A204.1 (cell line): ENCODE results near the gene PYDC2.
"Not testable (repeated sequence)": the region's sequence is repeated elsewhere in the genome, so short reads cannot be mapped to it uniquely, and the experiment has no call there.

Experiments used
- FAIRE-seq: peaks from 2 replicates; lab custom pipeline; 2012; peaks lifted over from hg19 to GRCh38; lab: Jason Lieb, UNC

Gene PYDC2

DNA sequence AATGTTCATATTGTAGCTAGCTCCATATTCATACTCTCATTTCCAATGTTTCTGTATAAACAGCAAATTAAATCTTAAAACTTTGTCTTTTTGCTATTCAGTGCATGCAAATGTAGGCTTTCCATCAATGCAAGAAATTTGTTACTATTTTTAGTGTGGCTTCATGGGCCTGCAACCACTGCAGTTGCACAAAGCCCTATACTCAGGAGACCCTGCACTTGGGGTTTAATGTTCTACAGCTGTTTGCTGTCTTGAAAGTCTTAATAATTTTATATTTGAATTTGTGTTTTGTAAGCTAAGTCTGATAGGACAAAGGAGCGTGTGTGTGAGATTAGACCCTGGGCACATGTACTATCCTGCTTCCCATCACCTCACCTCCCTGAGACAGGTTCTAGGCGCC is 9.6 kb downstream of the PYDC2 start:
- no peak for FAIRE-seq

DNA sequence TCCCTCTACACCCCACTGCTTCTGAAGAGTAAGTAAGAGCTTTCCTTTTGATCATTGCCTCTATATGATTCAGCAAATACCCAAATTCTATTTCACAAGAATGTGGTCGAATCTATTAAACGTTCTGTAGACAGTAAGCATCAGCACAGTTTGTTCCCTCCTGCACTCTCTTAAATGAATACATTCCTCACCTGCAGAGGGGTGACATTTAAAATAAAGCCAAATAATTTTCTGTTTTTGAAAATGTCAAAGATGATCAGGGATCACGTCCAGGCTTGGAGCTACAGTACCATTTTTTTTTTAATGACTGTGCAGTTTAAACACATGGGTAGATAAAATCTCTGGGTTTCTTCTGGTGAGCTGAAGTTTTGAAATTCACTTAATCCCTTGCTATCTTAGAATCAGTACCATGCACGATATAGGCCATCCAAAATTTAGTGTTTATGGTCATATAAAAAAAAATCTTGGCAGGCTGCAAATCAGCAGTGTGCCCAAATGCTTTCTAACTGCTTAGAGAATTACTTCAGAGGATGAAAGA is 12.8 kb downstream of the PYDC2 start:
- no peak for FAIRE-seq

GRCh38 chr3:191476066-191476772 is 15.3 kb downstream of the PYDC2 start:
- FAIRE-seq, result no peak

- not testable (repeated sequence) for FAIRE-seq
Observed at GRCh38 chr3:191483994-191484393, 23.0 kb downstream of the PYDC2 start.

DNA sequence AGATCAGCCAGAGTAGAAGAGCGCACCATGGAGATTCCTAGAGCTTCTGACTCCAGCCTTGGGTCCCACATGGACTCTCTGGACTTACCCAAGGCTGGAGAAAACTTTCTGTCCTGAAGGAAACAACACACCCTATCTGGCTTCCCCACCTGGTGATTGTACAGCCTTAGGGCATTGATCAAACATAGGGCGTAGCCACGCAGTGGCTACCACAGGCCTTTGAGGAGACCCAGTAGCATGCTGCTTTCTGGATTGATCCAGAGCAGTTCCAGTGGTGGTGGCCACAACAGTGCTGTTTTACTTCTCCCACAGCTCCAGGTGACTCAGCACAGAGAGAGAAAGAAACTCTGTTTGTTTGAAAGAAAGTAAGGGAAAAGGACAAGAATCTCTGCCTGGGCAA is 23.5 kb downstream of the PYDC2 start:
- FAIRE-seq, result no peak

DNA sequence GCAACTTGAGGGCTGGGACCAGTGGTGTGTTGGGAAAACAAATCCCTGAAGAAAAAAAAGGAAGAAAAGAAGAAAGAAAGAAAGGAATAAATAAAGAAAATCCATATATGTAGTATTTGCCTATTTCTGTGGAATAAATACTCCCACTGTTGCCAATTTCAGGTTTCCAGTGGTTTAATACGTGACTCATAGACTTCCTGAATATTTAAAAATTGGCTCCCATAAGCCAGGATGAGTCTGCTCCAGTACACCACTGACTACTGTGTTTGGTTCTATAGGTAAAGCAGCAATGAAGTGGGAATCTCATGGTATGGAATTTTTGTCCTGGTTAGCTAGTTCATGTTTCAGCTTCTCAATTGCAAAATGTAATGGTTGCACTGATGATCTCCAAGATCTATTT is 31.6 kb downstream of the PYDC2 start:
- no peak for FAIRE-seq

GRCh38 chr3:191493336-191493735 is 32.4 kb downstream of the PYDC2 start:
- no peak for FAIRE-seq

GRCh38 chr3:191499307-191500080 is 38.5 kb downstream of the PYDC2 start:
- no peak for FAIRE-seq

- no peak for FAIRE-seq
Observed at GRCh38 chr3:191500892-191501291, 39.9 kb downstream of the PYDC2 start.

DNA sequence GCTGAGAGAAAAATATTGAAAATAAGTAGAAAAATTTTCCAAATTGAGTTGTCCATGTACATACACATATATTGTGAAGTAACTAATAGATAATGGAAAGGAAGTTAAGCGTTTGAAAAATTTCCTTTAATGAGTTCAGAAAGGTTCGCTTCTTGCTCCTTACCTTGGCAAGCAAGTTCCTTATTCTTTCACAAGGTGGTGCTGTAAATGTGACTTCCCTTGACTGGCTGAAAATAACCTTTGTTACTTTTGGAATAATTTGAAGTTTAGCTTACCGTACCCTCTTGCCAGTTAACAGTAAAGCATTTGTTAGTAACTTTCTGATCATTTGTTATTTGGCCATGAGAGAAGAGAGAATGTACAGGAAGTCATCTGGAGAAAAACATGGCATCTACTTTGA is 41.6 kb downstream of the PYDC2 start:
- FAIRE-seq, result no peak

DNA sequence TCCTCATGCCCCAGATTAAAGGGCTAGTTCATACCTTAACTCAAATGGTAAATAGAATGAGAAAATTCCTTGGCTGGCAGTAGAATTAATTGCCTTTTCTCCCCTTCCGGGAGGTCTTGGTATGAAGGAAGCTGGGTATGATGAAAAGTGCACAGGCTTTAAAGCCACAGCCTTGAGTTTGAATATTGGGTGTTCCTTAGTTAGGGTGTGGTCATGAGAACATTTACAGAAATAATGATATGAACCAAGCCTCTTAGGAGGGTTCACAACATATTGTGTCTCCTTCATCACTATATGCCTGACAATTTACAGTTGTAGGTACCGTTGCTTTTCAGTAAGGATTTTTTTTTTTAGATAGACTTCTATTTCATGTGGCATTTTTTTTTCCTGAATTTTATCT is 48.1 kb downstream of the PYDC2 start:
- no peak for FAIRE-seq
